ENCODE measurements around the gene EVI2B. TPM values are rescaled to one million over a fixed set of nuclear protein-coding genes. Genes with fewer than 3 reads are reported as not detected.
A peak's percentile ranks its signal among the peaks of the same experiment; 100 is the strongest.
"Not testable (repeated sequence)": the region's sequence is repeated elsewhere in the genome, so short reads cannot be mapped to it uniquely, and the experiment has no call there.

EVI2B gene
- total and polyA plus RNA-seq, 2 experiments from 2014 or later, result 0.22 to 0.49 TPM

- Histone ChIP-seq H3K4me2 (ENCODE audit: unreplicated experiment) (no peak overlapping the region), H2AFZ (no peak overlapping the region), H3K4me3 (no peak overlapping the region), H3K9ac (no peak overlapping the region), H3K79me2 (ENCODE audit: insufficient read depth) (no peaks in the 10 kb centered on the region), H4K20me1 (ENCODE audit: insufficient read depth) (no peaks in the 10 kb centered on the region), H3K4me1 (ENCODE audit: insufficient read depth) (no peaks in the 10 kb centered on the region), H3K36me3 (ENCODE audit: low read depth) (peaks cover 7% of the 10 kb centered on the region; the same call in 1 of the 2 replicates), H3K9me3 (ENCODE audit: low read depth) (no peaks in the 10 kb centered on the region), H3K27ac (no peak overlapping the region), H3K27me3 (replicated peaks; ENCODE audit: insufficient read depth) (no peaks in the 10 kb centered on the region), H3K9me2 (ENCODE audit: insufficient read depth) (no peaks in the 10 kb centered on the region), H3F3A (ENCODE audit: insufficient read depth) (no peaks in the 10 kb centered on the region)
- TF ChIP-seq EZH2 (IDR thresholded peaks at IDR 0.05; ENCODE audit: insufficient read depth, poor library complexity, severe bottlenecking) (no peak), EZH2phosphoT487 (IDR thresholded peaks at IDR 0.05; ENCODE audit: insufficient read depth, low read depth) (no peak)
- 96 to 100% methylated on average over 3 of the region's 3 CpGs for WGBS, 2 experiments (ENCODE audit: low coverage in 1 of 2, low lambda C conversion rate in 2 of 2, missing lambda C conversion rate in 2 of 2)
- in situ Hi-C loops (cut with MboI), result no loop called here
- no peak for DNase-seq
These were observed 19.6 kb downstream of the EVI2B start for GRCh38 chr17:31294231-31294630.

- Histone ChIP-seq H3K9me2 (ENCODE audit: insufficient read depth) (no peaks in the 10 kb centered on the region), H3K4me3 (no peak overlapping the region), H3K36me3 (ENCODE audit: low read depth) (peaks cover 7% of the 10 kb centered on the region; the same call in 1 of the 2 replicates), H3F3A (ENCODE audit: insufficient read depth) (no peaks in the 10 kb centered on the region), H3K27me3 (replicated peaks; ENCODE audit: insufficient read depth) (no peaks in the 10 kb centered on the region), H3K27ac (no peak overlapping the region), H4K20me1 (ENCODE audit: insufficient read depth) (no peaks in the 10 kb centered on the region), H3K4me1 (ENCODE audit: insufficient read depth) (no peaks in the 10 kb centered on the region), H3K9ac (no peak overlapping the region), H3K4me2 (ENCODE audit: unreplicated experiment) (no peak overlapping the region), H2AFZ (no peak overlapping the region), H3K9me3 (ENCODE audit: low read depth) (no peaks in the 10 kb centered on the region), H3K79me2 (ENCODE audit: insufficient read depth) (no peaks in the 10 kb centered on the region)
- WGBS, 2 experiments (ENCODE audit: low coverage in 1 of 2, low lambda C conversion rate in 2 of 2, missing lambda C conversion rate in 2 of 2), result 78 to 83% methylated on average over 2 of the region's 2 CpGs
- in situ Hi-C loops (cut with MboI), result no loop called here
- TF ChIP-seq EZH2phosphoT487 (IDR thresholded peaks at IDR 0.05; ENCODE audit: insufficient read depth, low read depth) (no peak), EZH2 (IDR thresholded peaks at IDR 0.05; ENCODE audit: insufficient read depth, poor library complexity, severe bottlenecking) (no peak)
- peak; percentile 14 for DNase-seq
These were observed 20.3 kb downstream of the EVI2B start for GRCh38 chr17:31293581-31293980.

GRCh38 chr17:31291820-31292219 is 22.0 kb downstream of the EVI2B start:
- no peak for DNase-seq
- TF ChIP-seq EZH2phosphoT487 (IDR thresholded peaks at IDR 0.05; ENCODE audit: insufficient read depth, low read depth) (no peak), EZH2 (IDR thresholded peaks at IDR 0.05; ENCODE audit: insufficient read depth, poor library complexity, severe bottlenecking) (no peak)
- H3K9ac ChIP-seq, result no peak overlapping the region
- no peaks in the 10 kb centered on the region for H4K20me1 ChIP-seq (ENCODE audit: insufficient read depth)
- no peak overlapping the region for H2AFZ ChIP-seq
- H3K27ac ChIP-seq, result no peak overlapping the region
- H3K27me3 ChIP-seq (replicated peaks; ENCODE audit: insufficient read depth), result no peaks in the 10 kb centered on the region
- peaks cover 7% of the 10 kb centered on the region; the same call in 1 of the 2 replicates for H3K36me3 ChIP-seq (ENCODE audit: low read depth)
- no peaks in the 10 kb centered on the region for H3K9me2 ChIP-seq (ENCODE audit: insufficient read depth)
- no peak overlapping the region for H3K4me3 ChIP-seq
- no peak overlapping the region for H3K4me2 ChIP-seq (ENCODE audit: unreplicated experiment)
- H3K9me3 ChIP-seq (ENCODE audit: low read depth), result no peaks in the 10 kb centered on the region
- no peaks in the 10 kb centered on the region for H3K4me1 ChIP-seq (ENCODE audit: insufficient read depth)
- in situ Hi-C loops (cut with MboI), result no loop called here
- no peaks in the 10 kb centered on the region for H3K79me2 ChIP-seq (ENCODE audit: insufficient read depth)
- no peaks in the 10 kb centered on the region for H3F3A ChIP-seq (ENCODE audit: insufficient read depth)

GRCh38 chr17:31289790-31290189 is 24.1 kb downstream of the EVI2B start:
- Histone ChIP-seq H3K4me2 (ENCODE audit: unreplicated experiment) (no peak overlapping the region), H3K36me3 (ENCODE audit: low read depth) (peaks cover 7% of the 10 kb centered on the region; the same call in 1 of the 2 replicates), H4K20me1 (ENCODE audit: insufficient read depth) (no peaks in the 10 kb centered on the region), H3F3A (ENCODE audit: insufficient read depth) (no peaks in the 10 kb centered on the region), H3K9ac (no peak overlapping the region), H3K4me1 (ENCODE audit: insufficient read depth) (no peaks in the 10 kb centered on the region), H3K9me3 (ENCODE audit: low read depth) (no peaks in the 10 kb centered on the region), H3K79me2 (ENCODE audit: insufficient read depth) (no peaks in the 10 kb centered on the region), H3K4me3 (no peak overlapping the region), H3K27me3 (replicated peaks; ENCODE audit: insufficient read depth) (no peaks in the 10 kb centered on the region), H2AFZ (no peak overlapping the region), H3K27ac (no peak overlapping the region), H3K9me2 (ENCODE audit: insufficient read depth) (no peaks in the 10 kb centered on the region)
- WGBS, 2 experiments (ENCODE audit: low coverage in 1 of 2, low lambda C conversion rate in 2 of 2, missing lambda C conversion rate in 2 of 2), result 39 to 52% methylated on average over 3 of the region's 3 CpGs
- in situ Hi-C loops (cut with MboI), result no loop called here
- DNase-seq, result peak; percentile 21
- TF ChIP-seq EZH2 (IDR thresholded peaks at IDR 0.05; ENCODE audit: insufficient read depth, poor library complexity, severe bottlenecking) (no peak), EZH2phosphoT487 (IDR thresholded peaks at IDR 0.05; ENCODE audit: insufficient read depth, low read depth) (no peak)

- H3K27me3 ChIP-seq (replicated peaks; ENCODE audit: insufficient read depth); H4K20me1 ChIP-seq (ENCODE audit: insufficient read depth); H3K9me2 ChIP-seq (ENCODE audit: insufficient read depth); H2AFZ ChIP-seq; H3K4me3 ChIP-seq; H3K36me3 ChIP-seq (ENCODE audit: low read depth); DNase-seq; in situ Hi-C loops (cut with MboI); H3K9me3 ChIP-seq (ENCODE audit: low read depth); H3K4me1 ChIP-seq (ENCODE audit: insufficient read depth); H3K4me2 ChIP-seq (ENCODE audit: unreplicated experiment); H3K79me2 ChIP-seq (ENCODE audit: insufficient read depth); H3K9ac ChIP-seq; H3K27ac ChIP-seq; H3F3A ChIP-seq (ENCODE audit: insufficient read depth): not testable (repeated sequence)
- 88 to 100% methylated on average over 1 of the region's 1 CpG for WGBS, 2 experiments (ENCODE audit: low coverage in 1 of 2, low lambda C conversion rate in 2 of 2, missing lambda C conversion rate in 2 of 2)
These were observed 25.9 kb downstream of the EVI2B start for GRCh38 chr17:31287932-31288331.

All from GM23248 (cell line).